ENCODE measurements around the gene NONO. TPM values are rescaled to one million over a fixed set of nuclear protein-coding genes. Genes with fewer than 3 reads are reported as not detected.
A peak's percentile ranks its signal among the peaks of the same experiment; 100 is the strongest.

The NONO gene
- polyA plus RNA-seq, 2 of the 4 experiments (the other 2 are of a cell fraction) = 362 to 405 TPM

DNA sequence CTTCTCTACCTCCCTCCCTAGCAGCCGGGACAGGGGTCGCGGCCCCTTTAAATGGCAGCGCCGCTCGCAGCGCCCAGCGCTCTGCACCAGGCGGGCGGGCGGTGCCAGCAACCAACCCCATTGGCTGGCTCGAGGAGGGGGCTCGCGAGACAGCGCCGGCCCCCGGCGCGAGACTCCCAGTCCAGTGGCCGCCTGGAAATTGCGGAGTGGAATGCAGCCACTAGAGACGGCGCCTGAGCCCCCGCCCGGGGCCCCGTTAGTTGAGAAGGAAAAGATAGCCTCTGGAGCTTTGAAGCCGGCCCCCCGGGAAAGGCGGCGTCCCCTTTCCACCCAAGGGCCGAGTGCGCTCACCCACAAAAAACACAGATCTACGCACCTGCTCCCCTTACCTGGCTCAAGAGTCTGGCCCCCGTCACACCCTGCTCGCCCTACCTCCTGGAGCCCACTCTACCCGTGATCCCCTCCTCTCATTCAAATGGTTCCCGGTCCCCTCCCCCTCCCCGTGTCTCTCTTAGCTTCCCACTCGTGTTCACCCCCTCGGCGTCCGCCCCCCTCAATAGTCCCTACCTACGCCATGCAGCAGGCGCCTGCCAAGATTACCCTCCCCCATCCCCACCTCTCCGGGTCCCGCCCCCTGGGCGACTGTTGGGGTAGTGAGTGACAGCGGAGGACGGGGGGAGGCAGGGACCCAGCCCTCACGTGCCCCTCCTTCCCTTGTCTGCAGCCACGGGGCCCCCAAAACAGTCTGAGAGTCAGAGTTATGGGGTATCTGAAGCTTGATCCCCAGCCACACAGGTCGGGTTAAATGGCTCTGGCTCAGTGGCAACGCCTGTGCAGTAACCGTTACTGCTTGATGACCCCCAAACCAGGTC lies 29.1 kb upstream of the NONO start, which contains the start of gene ZMYM3:
ZMYM3 (minus strand) TSS at position 49 of the 872 bp plus-strand sequence. CDS start 885 bp downstream, outside the sequence.
- ChIA-PET POLR2A (interaction anchor here (1.0 to 2.9 kb wide), 5 partner anchors 15 to 112 kb away, joined by 3 to 19 read pairs (median 5); partner anchors contain the start of genes NONO and TAF1), CTCF (interaction anchor here (0.7 to 1.9 kb wide), 5 partner anchors 14 to 71 kb away, joined by 3 to 5 read pairs (median 4); partner anchors contain the start of gene NONO)
- Histone ChIP-seq H3K27ac (peak within 1 kb of the TSS; percentile 98 to 99), H3K4me2 (peak within 1 kb of the TSS; percentile 99), H3K4me1 (peaks cover 23% of the 10 kb centered on the region), H3K4me3 (peak within 1 kb of the TSS; percentile 91), H3K9me3 (no peaks in the 10 kb centered on the region)
- WGBS (ENCODE audit: missing lambda C conversion rate) = 0% methylated on average over 8 of the region's 54 CpGs
- FAIRE-seq = no peak
- peak; percentile 91 to 96 for ATAC-seq
- TF ChIP-seq, protein P1, sequence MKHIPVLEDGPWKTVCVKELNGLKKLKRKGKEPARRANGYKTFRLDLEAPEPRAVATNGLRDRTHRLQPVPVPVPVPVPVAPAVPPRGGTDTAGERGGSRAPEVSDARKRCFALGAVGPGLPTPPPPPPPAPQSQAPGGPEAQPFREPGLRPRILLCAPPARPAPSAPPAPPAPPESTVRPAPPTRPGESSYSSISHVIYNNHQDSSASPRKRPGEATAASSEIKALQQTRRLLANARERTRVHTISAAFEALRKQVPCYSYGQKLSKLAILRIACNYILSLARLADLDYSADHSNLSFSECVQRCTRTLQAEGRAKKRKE (CRISPR knock-in tag; IDR thresholded peaks at IDR 0.05; ENCODE audit: low read depth) = no peak
- TF ChIP-seq CHD2 (IDR thresholded peaks at IDR 0.05; ENCODE audit: low read length, partially characterized antibody) (peak; percentile 93), MYC (IDR thresholded peaks at IDR 0.05; ENCODE audit: borderline replicate concordance, low read length) (peak; percentile 39; the same call in 1 of the 2 replicates), ZC3H11A (IDR thresholded peaks at IDR 0.05) (no peak)
- TF ChIP-seq, protein P2, sequence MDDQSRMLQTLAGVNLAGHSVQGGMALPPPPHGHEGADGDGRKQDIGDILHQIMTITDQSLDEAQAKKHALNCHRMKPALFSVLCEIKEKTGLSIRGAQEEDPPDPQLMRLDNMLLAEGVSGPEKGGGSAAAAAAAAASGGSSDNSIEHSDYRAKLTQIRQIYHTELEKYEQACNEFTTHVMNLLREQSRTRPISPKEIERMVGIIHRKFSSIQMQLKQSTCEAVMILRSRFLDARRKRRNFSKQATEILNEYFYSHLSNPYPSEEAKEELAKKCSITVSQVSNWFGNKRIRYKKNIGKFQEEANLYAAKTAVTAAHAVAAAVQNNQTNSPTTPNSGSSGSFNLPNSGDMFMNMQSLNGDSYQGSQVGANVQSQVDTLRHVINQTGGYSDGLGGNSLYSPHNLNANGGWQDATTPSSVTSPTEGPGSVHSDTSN (IDR thresholded peaks at IDR 0.05) = peak; percentile 64; the same call in 1 of the 2 replicates
- TF ChIP-seq, protein P3, sequence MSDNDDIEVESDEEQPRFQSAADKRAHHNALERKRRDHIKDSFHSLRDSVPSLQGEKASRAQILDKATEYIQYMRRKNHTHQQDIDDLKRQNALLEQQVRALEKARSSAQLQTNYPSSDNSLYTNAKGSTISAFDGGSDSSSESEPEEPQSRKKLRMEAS (IDR thresholded peaks at IDR 0.05) = peak; percentile 55
- TF ChIP-seq, protein P4, sequence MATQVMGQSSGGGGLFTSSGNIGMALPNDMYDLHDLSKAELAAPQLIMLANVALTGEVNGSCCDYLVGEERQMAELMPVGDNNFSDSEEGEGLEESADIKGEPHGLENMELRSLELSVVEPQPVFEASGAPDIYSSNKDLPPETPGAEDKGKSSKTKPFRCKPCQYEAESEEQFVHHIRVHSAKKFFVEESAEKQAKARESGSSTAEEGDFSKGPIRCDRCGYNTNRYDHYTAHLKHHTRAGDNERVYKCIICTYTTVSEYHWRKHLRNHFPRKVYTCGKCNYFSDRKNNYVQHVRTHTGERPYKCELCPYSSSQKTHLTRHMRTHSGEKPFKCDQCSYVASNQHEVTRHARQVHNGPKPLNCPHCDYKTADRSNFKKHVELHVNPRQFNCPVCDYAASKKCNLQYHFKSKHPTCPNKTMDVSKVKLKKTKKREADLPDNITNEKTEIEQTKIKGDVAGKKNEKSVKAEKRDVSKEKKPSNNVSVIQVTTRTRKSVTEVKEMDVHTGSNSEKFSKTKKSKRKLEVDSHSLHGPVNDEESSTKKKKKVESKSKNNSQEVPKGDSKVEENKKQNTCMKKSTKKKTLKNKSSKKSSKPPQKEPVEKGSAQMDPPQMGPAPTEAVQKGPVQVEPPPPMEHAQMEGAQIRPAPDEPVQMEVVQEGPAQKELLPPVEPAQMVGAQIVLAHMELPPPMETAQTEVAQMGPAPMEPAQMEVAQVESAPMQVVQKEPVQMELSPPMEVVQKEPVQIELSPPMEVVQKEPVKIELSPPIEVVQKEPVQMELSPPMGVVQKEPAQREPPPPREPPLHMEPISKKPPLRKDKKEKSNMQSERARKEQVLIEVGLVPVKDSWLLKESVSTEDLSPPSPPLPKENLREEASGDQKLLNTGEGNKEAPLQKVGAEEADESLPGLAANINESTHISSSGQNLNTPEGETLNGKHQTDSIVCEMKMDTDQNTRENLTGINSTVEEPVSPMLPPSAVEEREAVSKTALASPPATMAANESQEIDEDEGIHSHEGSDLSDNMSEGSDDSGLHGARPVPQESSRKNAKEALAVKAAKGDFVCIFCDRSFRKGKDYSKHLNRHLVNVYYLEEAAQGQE (IDR thresholded peaks at IDR 0.05) = peak; percentile 99
- TF ChIP-seq, protein P5, sequence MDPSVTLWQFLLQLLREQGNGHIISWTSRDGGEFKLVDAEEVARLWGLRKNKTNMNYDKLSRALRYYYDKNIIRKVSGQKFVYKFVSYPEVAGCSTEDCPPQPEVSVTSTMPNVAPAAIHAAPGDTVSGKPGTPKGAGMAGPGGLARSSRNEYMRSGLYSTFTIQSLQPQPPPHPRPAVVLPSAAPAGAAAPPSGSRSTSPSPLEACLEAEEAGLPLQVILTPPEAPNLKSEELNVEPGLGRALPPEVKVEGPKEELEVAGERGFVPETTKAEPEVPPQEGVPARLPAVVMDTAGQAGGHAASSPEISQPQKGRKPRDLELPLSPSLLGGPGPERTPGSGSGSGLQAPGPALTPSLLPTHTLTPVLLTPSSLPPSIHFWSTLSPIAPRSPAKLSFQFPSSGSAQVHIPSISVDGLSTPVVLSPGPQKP (IDR thresholded peaks at IDR 0.05; ENCODE audit: low read depth, low read length) = no peak
- DNase-seq (ENCODE audit: low read depth in 1 of 2, low spot score in 1 of 2) = peak; percentile 85

DNA sequence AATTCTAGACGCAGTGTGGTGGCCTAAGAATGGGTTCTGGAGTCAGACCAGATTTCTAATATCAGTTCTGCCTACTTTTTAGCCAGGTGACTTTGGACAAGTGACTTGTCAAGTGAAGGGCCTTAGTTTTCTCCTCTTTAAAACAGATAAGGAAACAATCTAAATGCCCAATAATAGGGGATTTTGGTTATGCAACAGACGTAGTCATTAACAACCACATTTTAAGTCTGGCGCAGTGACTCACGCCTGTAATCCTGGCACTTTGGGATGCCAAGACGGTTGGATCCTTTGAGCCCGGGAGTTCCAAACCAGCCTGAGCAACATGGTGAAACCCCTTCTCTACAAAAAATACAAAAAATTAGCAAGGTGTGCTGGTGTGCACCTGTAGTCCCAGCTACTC lies 27.4 kb upstream of the NONO start:
- Histone ChIP-seq H3K4me2 (no peak overlapping the region; the same call in 2 of the 3 replicates), H3K4me3 (no peak overlapping the region), H3K9me3 (no peaks in the 10 kb centered on the region), H3K4me1 (peaks cover 23% of the 10 kb centered on the region), H3K27ac (peak overlapping the region in 1 of 2 experiments; percentile 99; a peak in 3 of 6 replicates)
- ChIA-PET POLR2A (interaction anchor here (2.9 kb wide), 1 partner anchor 27 kb away, joined by 19 read pairs; the partner anchor contains the start of gene NONO), CTCF (interaction anchor here (0.9 kb wide), 1 partner anchor 110 kb away, joined by 3 read pairs; the partner anchor contains the start of gene TAF1)
- ATAC-seq (no peak), DNase-seq (ENCODE audit: low read depth in 1 of 2, low spot score in 1 of 2) (no peak), FAIRE-seq (no peak)
- no peak for TF ChIP-seq JUNB (IDR thresholded peaks at IDR 0.05)
- TF ChIP-seq, protein P6, sequence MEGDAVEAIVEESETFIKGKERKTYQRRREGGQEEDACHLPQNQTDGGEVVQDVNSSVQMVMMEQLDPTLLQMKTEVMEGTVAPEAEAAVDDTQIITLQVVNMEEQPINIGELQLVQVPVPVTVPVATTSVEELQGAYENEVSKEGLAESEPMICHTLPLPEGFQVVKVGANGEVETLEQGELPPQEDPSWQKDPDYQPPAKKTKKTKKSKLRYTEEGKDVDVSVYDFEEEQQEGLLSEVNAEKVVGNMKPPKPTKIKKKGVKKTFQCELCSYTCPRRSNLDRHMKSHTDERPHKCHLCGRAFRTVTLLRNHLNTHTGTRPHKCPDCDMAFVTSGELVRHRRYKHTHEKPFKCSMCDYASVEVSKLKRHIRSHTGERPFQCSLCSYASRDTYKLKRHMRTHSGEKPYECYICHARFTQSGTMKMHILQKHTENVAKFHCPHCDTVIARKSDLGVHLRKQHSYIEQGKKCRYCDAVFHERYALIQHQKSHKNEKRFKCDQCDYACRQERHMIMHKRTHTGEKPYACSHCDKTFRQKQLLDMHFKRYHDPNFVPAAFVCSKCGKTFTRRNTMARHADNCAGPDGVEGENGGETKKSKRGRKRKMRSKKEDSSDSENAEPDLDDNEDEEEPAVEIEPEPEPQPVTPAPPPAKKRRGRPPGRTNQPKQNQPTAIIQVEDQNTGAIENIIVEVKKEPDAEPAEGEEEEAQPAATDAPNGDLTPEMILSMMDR (IDR thresholded peaks at IDR 0.05) = no peak
- no peak for TF ChIP-seq SMC3 (IDR thresholded peaks at IDR 0.05)
- TF ChIP-seq, protein P7, sequence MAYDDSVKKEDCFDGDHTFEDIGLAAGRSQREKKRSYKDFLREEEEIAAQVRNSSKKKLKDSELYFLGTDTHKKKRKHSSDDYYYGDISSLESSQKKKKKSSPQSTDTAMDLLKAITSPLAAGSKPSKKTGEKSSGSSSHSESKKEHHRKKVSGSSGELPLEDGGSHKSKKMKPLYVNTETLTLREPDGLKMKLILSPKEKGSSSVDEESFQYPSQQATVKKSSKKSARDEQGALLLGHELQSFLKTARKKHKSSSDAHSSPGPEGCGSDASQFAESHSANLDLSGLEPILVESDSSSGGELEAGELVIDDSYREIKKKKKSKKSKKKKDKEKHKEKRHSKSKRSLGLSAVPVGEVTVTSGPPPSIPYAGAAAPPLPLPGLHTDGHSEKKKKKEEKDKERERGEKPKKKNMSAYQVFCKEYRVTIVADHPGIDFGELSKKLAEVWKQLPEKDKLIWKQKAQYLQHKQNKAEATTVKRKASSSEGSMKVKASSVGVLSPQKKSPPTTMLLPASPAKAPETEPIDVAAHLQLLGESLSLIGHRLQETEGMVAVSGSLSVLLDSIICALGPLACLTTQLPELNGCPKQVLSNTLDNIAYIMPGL (CRISPR knock-in tag; IDR thresholded peaks at IDR 0.05; ENCODE audit: borderline replicate concordance) = no peak
- 88% methylated on average over 6 of the region's 6 CpGs for WGBS (ENCODE audit: missing lambda C conversion rate)
